GM18951 (cell line): ENCODE measurements around the gene RBM18.

Experiments used
- POLR2A ChIP-seq: IDR thresholded peaks from 4 replicates; pipeline ENCODE4 v1.6.1; 2011; ENCODE audit warnings: mild to moderate bottlenecking; ENCODE audit not compliant: insufficient read length, insufficient read depth; ENCODE audit errors: extremely low read depth
- in situ Hi-C: fragments of 300-500 bp; cut with MboI; formaldehyde crosslinking; loops from one replicate; pipeline ENCODE4 v1.12.0; 2022; ENCODE audit warnings: low sequenced_read_pairs, mixed read lengths, inconsistent platforms; ENCODE audit not compliant: unreplicated experiment

RBM18 gene

GRCh38 chr9:122215663-122216062 is 49.0 kb downstream of the RBM18 start:
- in situ Hi-C loops: no loop called here

GRCh38 chr9:122214507-122214906 is 50.1 kb downstream of the RBM18 start:
- in situ Hi-C loops: no loop called here
- TF ChIP-seq POLR2A: no peak

More at GRCh38 chr9:122215663-122216062, 49.0 kb downstream of the RBM18 start:
- TF ChIP-seq POLR2A: no peak

GRCh38 chr9:122213589-122214413 is 50.8 kb downstream of the RBM18 start:
- TF ChIP-seq POLR2A: no peak
- in situ Hi-C loops: no loop called here

GRCh38 chr9:122213102-122213588 is 51.5 kb downstream of the RBM18 start:
- TF ChIP-seq POLR2A: no peak
- in situ Hi-C loops: no loop called here

GRCh38 chr9:122212473-122213004 is 52.1 kb downstream of the RBM18 start:
- TF ChIP-seq POLR2A: no peak
- in situ Hi-C loops: no loop called here

- in situ Hi-C loops: no loop called here
- TF ChIP-seq POLR2A: no peak
Measured at GRCh38 chr9:122209451-122209850, 55.2 kb downstream of the RBM18 start.

GRCh38 chr9:122207096-122207495 is 57.5 kb downstream of the RBM18 start:
- in situ Hi-C loops: no loop called here
- no peak for TF ChIP-seq POLR2A

GRCh38 chr9:122206118-122207046 is 58.3 kb downstream of the RBM18 start:
- TF ChIP-seq POLR2A: no peak
- in situ Hi-C loops: no loop called here

- TF ChIP-seq POLR2A: no peak
- in situ Hi-C loops: no loop called here
Measured at GRCh38 chr9:122205176-122205575, 59.5 kb downstream of the RBM18 start.

- no peak for TF ChIP-seq POLR2A
- in situ Hi-C loops: no loop called here
Measured at GRCh38 chr9:122204491-122204890, 60.1 kb downstream of the RBM18 start.

GRCh38 chr9:122204055-122204454 is 60.6 kb downstream of the RBM18 start:
- in situ Hi-C loops: no loop called here
- no peak for TF ChIP-seq POLR2A

- in situ Hi-C loops: no loop called here
- TF ChIP-seq POLR2A: no peak
Measured at GRCh38 chr9:122202111-122202510, 62.5 kb downstream of the RBM18 start.

- no peak for TF ChIP-seq POLR2A
- in situ Hi-C loops: no loop called here
Measured at GRCh38 chr9:122201641-122202040, 63.0 kb downstream of the RBM18 start.
